ENCODE measurements around the gene USB1.

Gene USB1

GRCh38 chr16:58032710-58033293 lies 31.6 kb downstream of the USB1 start:
- TF ChIP-seq, protein P1, sequence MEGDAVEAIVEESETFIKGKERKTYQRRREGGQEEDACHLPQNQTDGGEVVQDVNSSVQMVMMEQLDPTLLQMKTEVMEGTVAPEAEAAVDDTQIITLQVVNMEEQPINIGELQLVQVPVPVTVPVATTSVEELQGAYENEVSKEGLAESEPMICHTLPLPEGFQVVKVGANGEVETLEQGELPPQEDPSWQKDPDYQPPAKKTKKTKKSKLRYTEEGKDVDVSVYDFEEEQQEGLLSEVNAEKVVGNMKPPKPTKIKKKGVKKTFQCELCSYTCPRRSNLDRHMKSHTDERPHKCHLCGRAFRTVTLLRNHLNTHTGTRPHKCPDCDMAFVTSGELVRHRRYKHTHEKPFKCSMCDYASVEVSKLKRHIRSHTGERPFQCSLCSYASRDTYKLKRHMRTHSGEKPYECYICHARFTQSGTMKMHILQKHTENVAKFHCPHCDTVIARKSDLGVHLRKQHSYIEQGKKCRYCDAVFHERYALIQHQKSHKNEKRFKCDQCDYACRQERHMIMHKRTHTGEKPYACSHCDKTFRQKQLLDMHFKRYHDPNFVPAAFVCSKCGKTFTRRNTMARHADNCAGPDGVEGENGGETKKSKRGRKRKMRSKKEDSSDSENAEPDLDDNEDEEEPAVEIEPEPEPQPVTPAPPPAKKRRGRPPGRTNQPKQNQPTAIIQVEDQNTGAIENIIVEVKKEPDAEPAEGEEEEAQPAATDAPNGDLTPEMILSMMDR (IDR thresholded peaks at IDR 0.05) = no peak
- Mint-ChIP-seq H3K27me3 (ENCODE audit: low read depth, poor library complexity) (peaks cover 25% of the 10 kb centered on the region), H3K4me3 (no peak overlapping the region), H3K9me3 (no peaks in the 10 kb centered on the region), H3K27ac (no peak overlapping the region), H3K4me1 (peaks cover 53% of the 10 kb centered on the region), H3K36me3 (ENCODE audit: low read depth) (peaks cover 6% of the 10 kb centered on the region)
- peak; percentile 40 for DNase-seq

- TF ChIP-seq, protein P1 (IDR thresholded peaks at IDR 0.05) = no peak
Observed at GRCh38 chr16:58034128-58034685, 33.0 kb downstream of the USB1 start.

DNA sequence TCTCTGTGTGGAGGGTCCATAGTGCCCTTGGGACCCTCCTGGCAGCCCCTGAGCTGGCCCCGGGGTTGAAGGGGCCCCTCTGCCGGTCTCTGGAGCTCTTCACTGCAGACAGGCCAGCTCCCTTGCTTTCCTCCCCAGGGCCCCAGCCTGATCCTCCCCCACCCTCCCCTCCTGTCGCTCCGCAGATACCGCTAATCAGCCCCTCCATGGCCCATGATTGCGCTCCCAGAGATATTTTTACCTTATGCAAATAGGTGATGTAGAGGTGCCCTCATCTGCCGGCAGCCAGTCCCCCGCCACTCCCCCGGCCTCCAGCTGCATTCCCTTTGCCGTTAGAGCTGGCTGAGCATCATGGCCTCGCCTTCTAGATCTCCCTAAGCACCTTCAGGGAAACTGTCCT lies 33.6 kb downstream of the USB1 start:
- Mint-ChIP-seq H3K27me3 (ENCODE audit: low read depth, poor library complexity) (peaks cover 10% of the 10 kb centered on the region), H3K36me3 (ENCODE audit: low read depth) (peaks cover 13% of the 10 kb centered on the region), H3K9me3 (no peaks in the 10 kb centered on the region), H3K4me1 (peaks cover 44% of the 10 kb centered on the region), H3K27ac (no peak overlapping the region), H3K4me3 (no peak overlapping the region)
- no peak for DNase-seq
- TF ChIP-seq, protein P1 (IDR thresholded peaks at IDR 0.05) = no peak

More at GRCh38 chr16:58034128-58034685, 33.0 kb downstream of the USB1 start:
- no peaks in the 10 kb centered on the region for H3K9me3 Mint-ChIP-seq
- H3K27me3 Mint-ChIP-seq (ENCODE audit: low read depth, poor library complexity) = peaks cover 16% of the 10 kb centered on the region
- H3K27ac Mint-ChIP-seq = no peak overlapping the region
- H3K36me3 Mint-ChIP-seq (ENCODE audit: low read depth) = peaks cover 13% of the 10 kb centered on the region
- no peak for DNase-seq
- H3K4me1 Mint-ChIP-seq = peaks cover 49% of the 10 kb centered on the region
- H3K4me3 Mint-ChIP-seq = no peak overlapping the region

DNA sequence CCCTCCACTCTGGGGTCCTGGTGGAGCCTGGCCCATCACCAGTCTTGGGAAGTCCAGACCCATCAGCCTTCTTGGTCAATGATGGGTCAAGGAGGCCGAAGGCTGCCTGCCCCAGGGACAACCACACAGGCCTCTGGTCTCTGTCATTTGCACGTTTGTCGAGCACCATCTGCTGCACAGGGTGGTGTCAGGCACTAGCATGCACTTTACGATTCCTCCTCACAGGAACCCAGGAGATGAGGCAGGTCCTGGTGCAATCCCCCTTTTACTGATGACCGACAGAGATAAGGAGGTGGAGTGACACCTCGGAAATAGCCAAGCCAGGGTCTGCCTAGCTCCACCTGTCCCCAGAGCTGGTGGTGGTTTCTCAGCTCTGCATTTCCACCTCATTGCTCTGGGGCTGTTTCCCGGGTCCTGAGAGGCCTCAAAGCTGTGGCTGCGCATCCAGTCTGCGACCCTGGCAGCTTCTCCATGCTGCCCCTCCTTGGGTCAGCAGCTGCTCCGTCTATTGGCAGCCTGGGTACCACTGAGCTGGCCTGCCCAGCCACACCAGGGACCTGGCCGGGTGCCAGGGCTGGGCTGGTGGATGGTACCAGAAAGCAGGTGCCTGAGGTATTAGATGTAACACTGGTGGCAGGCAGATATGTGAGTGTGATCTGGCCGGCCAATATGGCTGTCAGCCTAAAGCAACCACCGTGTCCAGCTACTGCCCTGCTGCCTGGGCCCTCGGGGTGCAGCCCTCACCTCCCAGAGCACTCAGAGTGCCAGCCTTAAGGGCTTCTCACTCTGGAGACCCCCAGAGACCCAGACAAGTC lies 34.4 kb downstream of the USB1 start:
- Mint-ChIP-seq H3K4me1 (peaks cover 41% of the 10 kb centered on the region), H3K36me3 (ENCODE audit: low read depth) (peaks cover 13% of the 10 kb centered on the region), H3K27me3 (ENCODE audit: low read depth, poor library complexity) (peaks cover 6% of the 10 kb centered on the region), H3K4me3 (no peak overlapping the region), H3K27ac (no peak overlapping the region), H3K9me3 (no peaks in the 10 kb centered on the region)
- TF ChIP-seq, protein P1 (IDR thresholded peaks at IDR 0.05) = no peak
- no peak for DNase-seq

DNA sequence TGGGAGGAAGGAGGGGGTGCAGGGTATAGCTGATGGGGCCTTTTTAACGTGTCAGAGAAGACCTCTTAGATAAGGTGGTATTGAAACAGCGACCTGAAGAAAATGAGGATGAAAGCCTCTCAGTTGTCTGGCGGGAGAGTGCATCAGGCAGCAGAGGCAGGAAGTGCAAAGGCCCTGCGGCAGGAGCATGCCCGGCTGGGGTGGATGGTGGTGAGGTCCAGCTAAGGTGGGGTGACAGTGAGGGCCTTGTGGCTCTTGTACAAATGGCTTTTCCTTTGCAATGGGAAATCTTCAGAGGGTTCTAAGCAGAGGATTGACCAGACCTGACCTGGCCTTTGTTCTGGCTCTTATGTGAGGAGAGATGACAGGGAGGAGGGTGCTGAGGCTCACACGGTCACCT lies 35.7 kb downstream of the USB1 start:
- peaks cover 6% of the 10 kb centered on the region for H3K27me3 Mint-ChIP-seq (ENCODE audit: low read depth, poor library complexity)
- H3K27ac Mint-ChIP-seq = peak overlapping the region; percentile 22
- H3K4me1 Mint-ChIP-seq = peaks cover 40% of the 10 kb centered on the region
- peaks cover 13% of the 10 kb centered on the region for H3K36me3 Mint-ChIP-seq (ENCODE audit: low read depth)
- no peaks in the 10 kb centered on the region for H3K9me3 Mint-ChIP-seq
- no peak for DNase-seq
- TF ChIP-seq, protein P1 (IDR thresholded peaks at IDR 0.05) = no peak
- H3K4me3 Mint-ChIP-seq = no peak overlapping the region

All from nephron progenitor cell (in vitro differentiated cells).